Hematopoietic multipotent progenitor cell treated with erythropoietin and hydrocortisone succinate and interleukin-3 and kit ligand, for 4 days (in vitro differentiated cells): ENCODE measurements around the gene ABCF3.
A peak's percentile ranks its signal among the peaks of the same experiment; 100 is the strongest.

Experiments used
- DNase-seq: peaks from one replicate; pipeline ENCODE4 v3.0.0-alpha.2; 2015

The ABCF3 gene

GRCh38 chr3:184234224-184234623 lies 48.2 kb downstream of the ABCF3 start:
- DNase-seq: peak; percentile 61

GRCh38 chr3:184234671-184235380 lies 48.8 kb downstream of the ABCF3 start:
- no peak for DNase-seq

- DNase-seq: no peak
Observed at GRCh38 chr3:184235381-184236032, 49.5 kb downstream of the ABCF3 start.

GRCh38 chr3:184236033-184236410 lies 50.0 kb downstream of the ABCF3 start:
- no peak for DNase-seq

GRCh38 chr3:184236636-184237035 lies 50.6 kb downstream of the ABCF3 start:
- no peak for DNase-seq

- no peak for DNase-seq
Observed at GRCh38 chr3:184237211-184237610, 51.2 kb downstream of the ABCF3 start.

- DNase-seq: peak; percentile 60
Observed at GRCh38 chr3:184237807-184238206, 51.8 kb downstream of the ABCF3 start.

- no peak for DNase-seq
Observed at GRCh38 chr3:184238246-184238818, 52.3 kb downstream of the ABCF3 start.

GRCh38 chr3:184239221-184239620 lies 53.2 kb downstream of the ABCF3 start:
- no peak for DNase-seq

- DNase-seq: no peak
Observed at GRCh38 chr3:184239708-184240107, 53.7 kb downstream of the ABCF3 start.

GRCh38 chr3:184240384-184241140 lies 54.6 kb downstream of the ABCF3 start:
- DNase-seq: peak; percentile 73

GRCh38 chr3:184241141-184241446 lies 55.1 kb downstream of the ABCF3 start:
- DNase-seq: no peak

- DNase-seq: peak; percentile 63
Observed at GRCh38 chr3:184241447-184242296, 55.7 kb downstream of the ABCF3 start.

GRCh38 chr3:184242297-184242685 lies 56.3 kb downstream of the ABCF3 start:
- no peak for DNase-seq
